Endodermal cell (in vitro differentiated cells): ENCODE data around the gene RNU5B-1. TPM values are rescaled to one million over a fixed set of nuclear protein-coding genes. Genes with fewer than 3 reads are reported as not detected.

Experiments
- DNase-seq: peaks from one replicate; pipeline ENCODE4 v3.0.0-alpha.2; 2017
- H3K27ac ChIP-seq: 2 replicates; pipeline ENCODE4 v1.5.1; 2013; ENCODE audit warnings: mild to moderate bottlenecking, low read depth, low read length, moderate library complexity
- H3K27me3 ChIP-seq: 2 replicates; pipeline ENCODE4 v1.6.1; 2013; ENCODE audit warnings: mild to moderate bottlenecking, low read length, moderate library complexity; ENCODE audit not compliant: insufficient read depth, control insufficient read depth, poor library complexity, severe bottlenecking
- H3K36me3 ChIP-seq: 2 replicates; pipeline ENCODE4 v1.7.0; 2013; ENCODE audit warnings: mild to moderate bottlenecking, low read length, moderate library complexity; ENCODE audit not compliant: control insufficient read depth, insufficient read depth
- H3K4me1 ChIP-seq: one replicate; pipeline ENCODE4 v1.7.0; 2013; ENCODE audit warnings: low read length; ENCODE audit not compliant: control insufficient read depth, insufficient read depth
- H3K4me3 ChIP-seq: 2 replicates; pipeline ENCODE4 v1.5.1; 2013; ENCODE audit warnings: mild to moderate bottlenecking, low read length, moderate library complexity
- H3K9ac ChIP-seq: 2 replicates; pipeline ENCODE4 v1.6.1; 2013; ENCODE audit warnings: mild to moderate bottlenecking, low read length, moderate library complexity; ENCODE audit not compliant: poor library complexity, severe bottlenecking; ENCODE audit errors: extremely low read depth
- H3K9me3 ChIP-seq: 2 replicates; pipeline ENCODE4 v1.6.1; 2013; ENCODE audit warnings: mild to moderate bottlenecking, low read length, moderate library complexity; ENCODE audit not compliant: control insufficient read depth
- H3K27ac Mint-ChIP-seq: 2 replicates; pipeline ENCODE4 v1.8.0; 2020; ENCODE audit warnings: mixed read lengths
- H3K27me3 Mint-ChIP-seq: 2 replicates; pipeline ENCODE4 v1.8.0; 2021; ENCODE audit warnings: mild to moderate bottlenecking, mixed read lengths; ENCODE audit not compliant: insufficient read depth
- H3K36me3 Mint-ChIP-seq: 2 replicates; pipeline ENCODE4 v1.8.0; 2020; ENCODE audit warnings: low read depth, mixed read lengths
- H3K4me1 Mint-ChIP-seq: 2 replicates; pipeline ENCODE4 v1.8.0; 2020; ENCODE audit warnings: mixed read lengths
- H3K4me3 Mint-ChIP-seq: 2 replicates; pipeline ENCODE4 v1.8.0; 2020; ENCODE audit warnings: mild to moderate bottlenecking, moderate library complexity, mixed read lengths
- H3K9me3 Mint-ChIP-seq: 2 replicates; pipeline ENCODE4 v1.8.0; 2020; ENCODE audit warnings: mild to moderate bottlenecking, mixed read lengths
- CTCF ChIP-seq: fragments of 200-600 bp; sonication (generic); conservative IDR thresholded peaks from 2 replicates; pipeline ENCODE4 v1.5.0; 2021; ENCODE audit warnings: antibody characterized with exemption, mild to moderate bottlenecking
- WGBS, 2 experiments: methylation state at CpG; one replicate each; pipeline versions ENCODE4 v1.1.5 to v1.1.7; 2013; ENCODE audit warnings: missing lambda C conversion rate in 2 of 2, mixed read lengths in 1 of 2; ENCODE audit not compliant: insufficient coverage in 1 of 2, insufficient read length in 1 of 2; 5-methylcytosine and 5-hydroxymethylcytosine counted together
- total RNA-seq, 2 donors: library from RNA; stranded (reverse); fragmentation: NEBNext Ultra II Directional in 1 of 2; extraction: Animal tissue kit (Norgen Biotek cat#: 25700) in 1 of 2; gene quantifications; 2 replicates in 1 of 2; 3 replicates in 1 of 2; pipeline ENCODE4 v1.2.1, GENCODE V29; 2021

The RNU5B-1 gene
- total RNA-seq, 2 donors from 2014 or later: 18.6 TPM; not detected in 1

GRCh38 chr15:65337436-65338070 lies 33.1 kb downstream of the RNU5B-1 start:
- WGBS, 2 experiments: 78 to 100% methylated on average over 1 to 5 of the region's 6 CpGs
- peaks cover 1% of the 10 kb centered on the region for H3K27me3 Mint-ChIP-seq
- H3K36me3 Mint-ChIP-seq: no peaks in the 10 kb centered on the region

GRCh38 chr15:65338366-65338765 lies 33.9 kb downstream of the RNU5B-1 start:
- Mint-ChIP-seq H3K4me1 (peaks cover 48% of the 10 kb centered on the region), H3K27me3 (no peaks in the 10 kb centered on the region), H3K27ac (no peak overlapping the region), H3K4me3 (no peak overlapping the region), H3K36me3 (no peaks in the 10 kb centered on the region), H3K9me3 (no peaks in the 10 kb centered on the region)
- Histone ChIP-seq H3K27ac (peak overlapping the region; percentile 99), H3K9ac (no peak overlapping the region), H3K4me1 (peaks cover 33% of the 10 kb centered on the region), H3K4me3 (no peak overlapping the region), H3K27me3 (no peaks in the 10 kb centered on the region), H3K36me3 (no peaks in the 10 kb centered on the region), H3K9me3 (no peaks in the 10 kb centered on the region)
- TF ChIP-seq CTCF: no peak
- WGBS, 2 experiments: 77 to 83% methylated on average over 3 of the region's 3 CpGs
- peak; percentile 47 for DNase-seq

More at GRCh38 chr15:65337436-65338070, 33.1 kb downstream of the RNU5B-1 start:
- peaks cover 49% of the 10 kb centered on the region for H3K4me1 Mint-ChIP-seq
- no peak overlapping the region for H3K27ac Mint-ChIP-seq
- no peak overlapping the region for H3K4me3 ChIP-seq
- peak; percentile 48 for DNase-seq
- no peaks in the 10 kb centered on the region for H3K27me3 ChIP-seq
- peak overlapping the region; percentile 99 for H3K27ac ChIP-seq
- TF ChIP-seq CTCF: no peak
- no peaks in the 10 kb centered on the region for H3K9me3 ChIP-seq
- H3K36me3 ChIP-seq: no peaks in the 10 kb centered on the region
- peaks cover 33% of the 10 kb centered on the region for H3K4me1 ChIP-seq
- no peak overlapping the region for H3K9ac ChIP-seq
- no peak overlapping the region for H3K4me3 Mint-ChIP-seq
- no peaks in the 10 kb centered on the region for H3K9me3 Mint-ChIP-seq

- H3K27ac Mint-ChIP-seq: no peak overlapping the region
- H3K9me3 ChIP-seq: no peaks in the 10 kb centered on the region
Observed at GRCh38 chr15:65338823-65339222, 34.3 kb downstream of the RNU5B-1 start.

More at GRCh38 chr15:65338823-65339222, 34.3 kb downstream of the RNU5B-1 start:
- Mint-ChIP-seq H3K9me3 (no peaks in the 10 kb centered on the region), H3K4me3 (no peak overlapping the region), H3K27me3 (no peaks in the 10 kb centered on the region), H3K36me3 (no peaks in the 10 kb centered on the region), H3K4me1 (peaks cover 44% of the 10 kb centered on the region)
- peaks cover 29% of the 10 kb centered on the region for H3K4me1 ChIP-seq
- 90 to 97% methylated on average over 6 to 8 of the region's 8 CpGs for whole genome bisulfite sequencing, 2 experiments
- no peaks in the 10 kb centered on the region for H3K36me3 ChIP-seq
- H3K4me3 ChIP-seq: no peak overlapping the region
- no peak for DNase-seq
- H3K9ac ChIP-seq: no peak overlapping the region
- H3K27ac ChIP-seq: peak overlapping the region; percentile 99
- H3K27me3 ChIP-seq: no peaks in the 10 kb centered on the region
- TF ChIP-seq CTCF: no peak
